GM18868 (cell line): ENCODE data around the gene KDM5B.
"Not testable (repeated sequence)": the region's sequence is repeated elsewhere in the genome, so short reads cannot be mapped to it uniquely, and the experiment has no call there.

Experiments
- ATAC-seq: cut with Tn5 transposase; IDR thresholded peaks from one replicate; pipeline ENCODE4 v1.9.1; 2021; ENCODE audit warnings: mild to moderate bottlenecking, moderate library complexity; ENCODE audit not compliant: unreplicated experiment

KDM5B gene

GRCh38 chr1:202794051-202794740, 14.0 kb downstream of the KDM5B start:
- ATAC-seq: no peak

GRCh38 chr1:202791077-202791747, 17.0 kb downstream of the KDM5B start:
- ATAC-seq: no peak

- no peak for ATAC-seq
Observed at GRCh38 chr1:202788800-202789199, 19.4 kb downstream of the KDM5B start.

GRCh38 chr1:202786804-202787203, 21.4 kb downstream of the KDM5B start:
- ATAC-seq: no peak

- ATAC-seq: no peak
Observed at GRCh38 chr1:202781180-202781579, 27.0 kb downstream of the KDM5B start.

GRCh38 chr1:202770135-202770534, 38.1 kb downstream of the KDM5B start:
- no peak for ATAC-seq

- ATAC-seq: no peak
Observed at GRCh38 chr1:202765721-202766120, 42.5 kb downstream of the KDM5B start.

GRCh38 chr1:202762019-202762418, 46.2 kb downstream of the KDM5B start:
- no peak for ATAC-seq

- no peak for ATAC-seq
Observed at GRCh38 chr1:202760589-202760988, 47.6 kb downstream of the KDM5B start.

GRCh38 chr1:202756391-202756790, 51.8 kb downstream of the KDM5B start:
- no peak for ATAC-seq

GRCh38 chr1:202754293-202754692, 53.9 kb downstream of the KDM5B start:
- no peak for ATAC-seq

- ATAC-seq: no peak
Observed at GRCh38 chr1:202752774-202753173, 55.4 kb downstream of the KDM5B start.

- no peak for ATAC-seq
Observed at GRCh38 chr1:202750761-202751160, 57.5 kb downstream of the KDM5B start.

GRCh38 chr1:202750024-202750423, 58.2 kb downstream of the KDM5B start:
- ATAC-seq: no peak

GRCh38 chr1:202745323-202745888, 62.8 kb downstream of the KDM5B start:
- no peak for ATAC-seq

GRCh38 chr1:202744770-202745169, 63.5 kb downstream of the KDM5B start:
- not testable (repeated sequence) for ATAC-seq

GRCh38 chr1:202742496-202742895, 65.7 kb downstream of the KDM5B start:
- ATAC-seq: no peak

GRCh38 chr1:202733251-202733650, 75.0 kb downstream of the KDM5B start:
- ATAC-seq: no peak

GRCh38 chr1:202728951-202729350, 79.3 kb downstream of the KDM5B start:
- no peak for ATAC-seq

GRCh38 chr1:202725526-202725925, 82.7 kb downstream of the KDM5B start:
- ATAC-seq: no peak

GRCh38 chr1:202723708-202724107, 84.5 kb downstream of the KDM5B start:
- no peak for ATAC-seq

GRCh38 chr1:202723046-202723445, 85.2 kb downstream of the KDM5B start:
- not testable (repeated sequence) for ATAC-seq
